ENCODE results near the gene MAML1.
A peak's percentile ranks its signal among the peaks of the same experiment; 100 is the strongest.
"Not testable (repeated sequence)": the region's sequence is repeated elsewhere in the genome, so short reads cannot be mapped to it uniquely, and the experiment has no call there.

MAML1 gene
- 38.3 to 124 (median 62.1) reads per million in 9 experiments for total RNA-seq

DNA sequence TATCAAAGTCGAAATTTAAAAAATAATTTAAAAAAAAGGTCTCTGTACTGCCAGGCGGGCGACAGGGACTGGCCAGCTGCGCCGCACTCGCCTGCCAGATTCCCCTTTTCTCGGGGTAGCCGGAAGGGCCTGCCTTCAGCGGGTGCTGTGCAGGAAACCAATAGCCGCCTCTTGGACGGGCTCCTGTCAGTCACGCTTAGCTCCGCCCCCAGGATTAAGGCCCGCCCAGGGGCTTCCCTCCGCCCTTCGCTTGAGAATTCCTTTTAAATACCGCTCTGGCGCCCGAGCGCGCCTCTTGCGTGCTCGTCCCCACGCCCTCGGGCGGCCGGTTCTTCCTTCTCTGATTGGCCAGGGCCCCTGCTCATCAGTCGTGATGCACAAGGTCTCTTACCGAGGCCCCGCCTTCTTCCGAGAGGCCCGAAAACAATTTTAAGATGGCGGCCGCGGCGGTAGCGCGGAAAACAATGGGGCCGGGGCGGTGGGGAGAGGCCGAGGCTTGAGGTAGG is at the start of gene MAML1:
MAML1 (plus strand) TSS at position 411 of the 506 bp plus-strand sequence. CDS start 291 bp downstream, outside the sequence.
- H3K9me3 Mint-ChIP-seq, result no peaks in the 10 kb centered on the region
- H3K27ac Mint-ChIP-seq, result peak within 1 kb of the TSS; percentile 87
- no peaks in the 10 kb centered on the region for H3K27me3 Mint-ChIP-seq
- peaks cover 34% of the 10 kb centered on the region for H3K36me3 Mint-ChIP-seq (ENCODE audit: insufficient read depth)
- ATAC-seq (replicated peaks) (peak; percentile 93), DNase-seq (peak; percentile 99 to 100 (median 100))
- H3K4me3 Mint-ChIP-seq, result peak within 1 kb of the TSS; percentile 85 to 88
- H3K4me1 Mint-ChIP-seq (ENCODE audit: low read depth in 2 of 2), result peaks cover 24 to 29% of the 10 kb centered on the region in 2 donors

- H3K4me1 Mint-ChIP-seq (ENCODE audit: low read depth in 2 of 2); DNase-seq; ATAC-seq (replicated peaks); H3K27ac Mint-ChIP-seq; H3K27me3 Mint-ChIP-seq; H3K9me3 Mint-ChIP-seq; H3K36me3 Mint-ChIP-seq (ENCODE audit: insufficient read depth); H3K4me3 Mint-ChIP-seq: not testable (repeated sequence)
Measured at GRCh38 chr5:179689212-179689611, 43.4 kb upstream of the MAML1 start.

- DNase-seq, result no peak
- Mint-ChIP-seq H3K27me3 (no peaks in the 10 kb centered on the region), H3K27ac (no peak overlapping the region), H3K36me3 (ENCODE audit: insufficient read depth) (peaks cover 17% of the 10 kb centered on the region), H3K9me3 (no peaks in the 10 kb centered on the region), H3K4me1 (ENCODE audit: low read depth in 2 of 2) (peaks cover 11 to 18% of the 10 kb centered on the region in 2 donors), H3K4me3 (no peak overlapping the region)
- ATAC-seq (replicated peaks), result no peak
Measured at GRCh38 chr5:179694561-179694960, 38.1 kb upstream of the MAML1 start.

- Mint-ChIP-seq H3K36me3 (ENCODE audit: insufficient read depth) (peaks cover 23% of the 10 kb centered on the region), H3K27ac (peak overlapping the region; percentile 46 to 54), H3K9me3 (no peaks in the 10 kb centered on the region), H3K4me1 (ENCODE audit: low read depth in 2 of 2) (peaks cover 19 to 32% of the 10 kb centered on the region in 2 donors), H3K4me3 (peak overlapping the region in 1 of 2 donors; percentile 25), H3K27me3 (no peaks in the 10 kb centered on the region)
- no peak for ATAC-seq (replicated peaks)
- no peak for DNase-seq
Measured at GRCh38 chr5:179696603-179697002, 36.0 kb upstream of the MAML1 start.

GRCh38 chr5:179697108-179697507 is 35.5 kb upstream of the MAML1 start:
- H3K27me3 Mint-ChIP-seq, result no peaks in the 10 kb centered on the region
- H3K36me3 Mint-ChIP-seq (ENCODE audit: insufficient read depth), result peaks cover 28% of the 10 kb centered on the region
- no peaks in the 10 kb centered on the region for H3K9me3 Mint-ChIP-seq
- peak overlapping the region in 1 of 2 donors; percentile 95 for H3K4me3 Mint-ChIP-seq
- H3K4me1 Mint-ChIP-seq (ENCODE audit: low read depth in 2 of 2), result peaks cover 19 to 34% of the 10 kb centered on the region in 2 donors
- DNase-seq (no peak), ATAC-seq (replicated peaks) (no peak)
- peak overlapping the region; percentile 54 to 98 for H3K27ac Mint-ChIP-seq

DNA sequence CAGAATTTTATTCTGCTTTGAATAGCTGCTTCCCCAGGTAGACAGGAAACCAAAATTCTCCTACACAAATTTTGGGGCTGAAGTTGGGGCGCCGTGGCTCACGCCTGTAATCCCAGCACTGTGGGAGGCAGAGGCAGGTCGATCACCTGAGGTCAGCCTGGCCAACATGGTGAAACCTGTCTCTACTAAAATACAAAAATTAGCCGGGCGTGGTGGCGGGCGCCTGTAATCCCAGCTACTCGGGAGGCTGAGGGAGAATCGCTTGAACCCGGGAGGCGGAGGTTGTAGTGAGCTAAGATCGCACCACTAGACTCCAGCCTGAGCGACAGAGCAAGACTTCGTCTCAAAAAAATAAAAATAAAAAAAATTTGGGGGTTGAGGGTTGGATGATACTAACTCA is 35.1 kb upstream of the MAML1 start:
- ATAC-seq (replicated peaks); DNase-seq; H3K27me3 Mint-ChIP-seq; H3K9me3 Mint-ChIP-seq: not testable (repeated sequence)
- peaks cover 23 to 38% of the 10 kb centered on the region in 2 donors for H3K4me1 Mint-ChIP-seq (ENCODE audit: low read depth in 2 of 2)
- peak overlapping the region; percentile 95 to 98 for H3K4me3 Mint-ChIP-seq
- peak overlapping the region; percentile 98 to 100 for H3K27ac Mint-ChIP-seq
- H3K36me3 Mint-ChIP-seq (ENCODE audit: insufficient read depth), result peaks cover 29% of the 10 kb centered on the region

- Mint-ChIP-seq H3K9me3 (no peaks in the 10 kb centered on the region), H3K4me3 (peak overlapping the region; percentile 95 to 98), H3K27me3 (no peaks in the 10 kb centered on the region), H3K36me3 (ENCODE audit: insufficient read depth) (peaks cover 34% of the 10 kb centered on the region), H3K4me1 (ENCODE audit: low read depth in 2 of 2) (peaks cover 29 to 42% of the 10 kb centered on the region in 2 donors), H3K27ac (peak overlapping the region; percentile 98 to 100)
- ATAC-seq (replicated peaks), result peak; percentile 84
- DNase-seq, result peak; percentile 98 to 99 (median 99)
Measured at GRCh38 chr5:179697993-179698934, 34.4 kb upstream of the MAML1 start.

- peak within 1 kb of the TSS; percentile 95 to 98 for H3K4me3 Mint-ChIP-seq
- DNase-seq, result no peak
- H3K36me3 Mint-ChIP-seq (ENCODE audit: insufficient read depth), result peaks cover 42% of the 10 kb centered on the region
- no peaks in the 10 kb centered on the region for H3K9me3 Mint-ChIP-seq
- H3K4me1 Mint-ChIP-seq (ENCODE audit: low read depth in 2 of 2), result peaks cover 37 to 50% of the 10 kb centered on the region in 2 donors
- peak within 1 kb of the TSS; percentile 98 to 100 for H3K27ac Mint-ChIP-seq
- no peaks in the 10 kb centered on the region for H3K27me3 Mint-ChIP-seq
- no peak for ATAC-seq (replicated peaks)
Measured at GRCh38 chr5:179698935-179699615, 33.5 kb upstream of the MAML1 start, which contains the start of gene CANX. Gene CANX, plus strand, starts transcription at chr5:179698967. Its CDS starts 6,715 bp downstream, at chr5:179705682.

DNA sequence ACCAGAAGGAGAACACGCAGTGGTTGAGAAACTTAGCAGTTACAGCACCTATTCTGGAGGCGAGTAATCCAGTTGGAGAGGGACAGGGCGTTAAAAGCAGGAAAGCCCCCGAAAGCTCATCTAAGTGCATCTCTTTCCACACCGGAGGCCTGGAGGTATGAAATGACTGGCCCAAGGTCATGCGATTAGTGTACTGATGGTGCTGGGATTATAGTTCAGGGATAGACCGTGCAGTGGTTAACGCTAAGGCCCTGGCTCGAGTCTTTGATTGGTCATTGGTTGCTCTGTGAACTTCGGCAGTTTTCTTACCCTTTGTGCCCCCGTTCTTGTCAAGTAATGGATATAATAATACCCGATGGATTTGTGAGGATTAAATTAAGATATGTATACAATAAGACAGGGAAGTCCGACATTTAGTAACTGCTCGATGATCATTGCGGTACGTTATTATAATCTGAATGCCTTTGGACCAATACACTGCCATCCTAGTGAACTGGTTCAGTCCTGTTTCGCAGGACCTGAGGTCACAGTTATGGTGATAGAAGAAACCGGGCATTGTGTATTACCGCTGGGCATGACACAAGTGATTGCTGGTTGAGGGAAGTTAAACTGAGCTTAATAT is 32.9 kb upstream of the MAML1 start:
- DNase-seq (peak in 2 of 3 experiments; percentile 5 to 27), ATAC-seq (replicated peaks) (no peak)
- no peaks in the 10 kb centered on the region for H3K27me3 Mint-ChIP-seq
- H3K4me3 Mint-ChIP-seq, result peak overlapping the region; percentile 95 to 98
- H3K36me3 Mint-ChIP-seq (ENCODE audit: insufficient read depth), result peaks cover 48% of the 10 kb centered on the region
- peaks cover 39 to 52% of the 10 kb centered on the region in 2 donors for H3K4me1 Mint-ChIP-seq (ENCODE audit: low read depth in 2 of 2)
- H3K9me3 Mint-ChIP-seq, result no peaks in the 10 kb centered on the region
- H3K27ac Mint-ChIP-seq, result peak overlapping the region; percentile 98 to 100

DNA sequence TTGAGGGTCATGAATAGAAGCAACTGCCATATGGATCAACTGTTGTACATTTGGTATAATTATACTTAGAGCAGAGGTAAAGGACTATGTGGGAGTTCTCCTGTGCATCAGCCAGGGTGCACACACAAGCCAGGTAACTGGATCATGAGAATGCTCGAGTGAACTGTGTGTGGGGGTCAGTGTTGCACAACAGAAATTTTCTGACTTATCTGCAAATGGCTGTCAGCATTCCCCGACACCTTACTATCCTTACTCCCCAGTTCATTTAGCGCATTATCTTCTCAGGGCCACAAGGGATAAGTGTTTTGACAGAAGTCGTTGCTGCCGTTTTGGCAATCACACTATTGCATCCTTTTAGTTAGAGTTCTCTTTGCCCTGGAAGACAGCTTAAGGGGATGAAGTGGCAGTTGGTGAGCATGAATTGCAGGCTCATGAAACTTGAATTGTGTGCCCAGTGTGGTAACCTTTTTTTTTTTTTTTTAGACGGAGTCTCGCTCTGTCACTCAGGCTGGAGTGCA is 32.2 kb upstream of the MAML1 start:
- Mint-ChIP-seq H3K27ac (peak overlapping the region; percentile 98 to 100), H3K4me3 (peak overlapping the region; percentile 95 to 98), H3K27me3 (no peaks in the 10 kb centered on the region), H3K36me3 (ENCODE audit: insufficient read depth) (peaks cover 48% of the 10 kb centered on the region), H3K4me1 (ENCODE audit: low read depth in 2 of 2) (peaks cover 41 to 56% of the 10 kb centered on the region in 2 donors), H3K9me3 (no peaks in the 10 kb centered on the region)
- ATAC-seq (replicated peaks), result no peak
- DNase-seq, result no peak

GRCh38 chr5:179716286-179716685 is 16.3 kb upstream of the MAML1 start:
- no peaks in the 10 kb centered on the region for H3K27me3 Mint-ChIP-seq
- ATAC-seq (replicated peaks) (no peak), DNase-seq (no peak)
- H3K9me3 Mint-ChIP-seq, result no peaks in the 10 kb centered on the region
- peaks cover 91% of the 10 kb centered on the region for H3K36me3 Mint-ChIP-seq (ENCODE audit: insufficient read depth)
- no peak overlapping the region for H3K4me3 Mint-ChIP-seq
- peaks cover 0 to 4% of the 10 kb centered on the region in 2 donors for H3K4me1 Mint-ChIP-seq (ENCODE audit: low read depth in 2 of 2)
- peak overlapping the region; percentile 0 to 49 for H3K27ac Mint-ChIP-seq

DNA sequence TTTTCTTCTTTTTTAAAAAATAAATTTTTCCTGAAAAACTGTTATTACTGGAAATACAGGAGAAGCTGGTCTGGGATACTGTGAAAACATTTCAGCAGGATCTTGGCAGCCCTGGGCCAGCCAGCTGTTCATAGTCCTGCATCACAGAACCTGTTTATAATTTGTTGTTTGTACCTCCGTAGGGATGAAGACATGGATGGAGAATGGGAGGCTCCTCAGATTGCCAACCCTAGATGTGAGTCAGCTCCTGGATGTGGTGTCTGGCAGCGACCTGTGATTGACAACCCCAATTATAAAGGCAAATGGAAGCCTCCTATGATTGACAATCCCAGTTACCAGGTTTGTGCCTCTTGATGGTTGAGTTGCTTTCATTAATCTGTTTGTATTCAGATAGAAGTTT is 12.4 kb upstream of the MAML1 start:
- Mint-ChIP-seq H3K4me3 (no peak overlapping the region), H3K27ac (peak overlapping the region in 1 of 2 donors; percentile 62), H3K9me3 (no peaks in the 10 kb centered on the region), H3K4me1 (ENCODE audit: low read depth in 2 of 2) (peaks cover 0 to 4% of the 10 kb centered on the region in 2 donors), H3K36me3 (ENCODE audit: insufficient read depth) (peaks cover 87% of the 10 kb centered on the region), H3K27me3 (no peaks in the 10 kb centered on the region)
- DNase-seq (no peak), ATAC-seq (replicated peaks) (no peak)
